Measurements from ENCODE around the gene PTPN6.
"Not testable (repeated sequence)": the region's sequence is repeated elsewhere in the genome, so short reads cannot be mapped to it uniquely, and the experiment has no call there.

PTPN6 gene

DNA sequence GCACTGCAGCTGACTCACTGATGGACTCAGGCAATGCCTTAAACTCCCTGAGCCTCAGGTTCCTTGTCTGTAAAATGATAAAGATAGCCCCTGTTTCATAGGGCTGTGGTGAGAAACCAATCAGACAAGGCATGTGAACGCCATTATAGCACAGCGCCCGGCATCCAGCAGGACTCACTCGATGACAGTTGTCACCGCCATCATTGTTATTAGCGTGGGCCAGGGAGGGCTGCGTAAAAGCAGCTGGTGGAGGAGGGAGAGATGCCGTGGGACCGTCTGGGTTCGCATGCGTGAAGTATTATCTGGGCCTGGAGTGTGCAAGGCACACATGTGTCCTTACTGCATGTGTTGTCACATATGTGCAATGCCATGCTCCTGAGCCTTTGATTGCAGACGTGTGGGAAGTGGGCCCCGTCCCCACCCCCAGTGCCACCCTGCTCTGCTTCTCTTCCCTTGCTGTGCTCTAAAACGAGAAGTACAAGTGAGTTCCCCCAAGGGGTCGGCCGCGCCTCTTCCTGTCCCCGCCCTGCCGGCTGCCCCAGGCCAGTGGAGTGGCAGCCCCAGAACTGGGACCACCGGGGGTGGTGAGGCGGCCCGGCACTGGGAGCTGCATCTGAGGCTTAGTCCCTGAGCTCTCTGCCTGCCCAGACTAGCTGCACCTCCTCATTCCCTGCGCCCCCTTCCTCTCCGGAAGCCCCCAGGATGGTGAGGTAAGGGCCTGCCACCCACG is at the start of gene PTPN6:
Gene PTPN6, plus strand, starts transcription at position 546 of the 730 bp plus-strand sequence. Its CDS starts 157 bp downstream, at position 703.
- no peak for FAIRE-seq

GRCh38 chr12:6902448-6902847 is 48.7 kb upstream of the PTPN6 start:
- no peak for FAIRE-seq

DNA sequence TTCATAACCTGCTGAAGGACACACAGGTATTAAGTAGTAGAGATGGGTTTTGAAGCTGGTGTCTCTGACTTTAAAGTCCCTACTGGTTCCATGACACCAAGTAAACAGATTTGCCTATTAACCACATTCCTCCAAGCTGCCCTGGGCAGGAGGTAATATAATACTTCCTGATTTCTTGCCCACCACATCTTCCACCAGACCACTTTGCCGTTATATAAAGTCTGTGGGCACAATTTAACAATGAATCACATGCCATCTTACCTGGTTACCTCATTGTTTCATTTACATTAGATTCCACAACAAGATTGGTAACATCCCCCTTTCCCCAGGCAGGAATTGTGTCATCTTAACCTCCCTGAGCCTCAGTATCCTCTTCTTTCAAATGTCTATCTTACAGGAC is 47.4 kb upstream of the PTPN6 start:
- no peak for FAIRE-seq

GRCh38 chr12:6904280-6905276 is 46.6 kb upstream of the PTPN6 start, which contains the start of gene LRRC23:
TSS of gene LRRC23 (plus strand) at chr12:6904822. CDS start at chr12:6905634, 812 bp downstream.
- FAIRE-seq, result peak; percentile 74

- no peak for FAIRE-seq
Observed at GRCh38 chr12:6905414-6906040, 45.6 kb upstream of the PTPN6 start.

DNA sequence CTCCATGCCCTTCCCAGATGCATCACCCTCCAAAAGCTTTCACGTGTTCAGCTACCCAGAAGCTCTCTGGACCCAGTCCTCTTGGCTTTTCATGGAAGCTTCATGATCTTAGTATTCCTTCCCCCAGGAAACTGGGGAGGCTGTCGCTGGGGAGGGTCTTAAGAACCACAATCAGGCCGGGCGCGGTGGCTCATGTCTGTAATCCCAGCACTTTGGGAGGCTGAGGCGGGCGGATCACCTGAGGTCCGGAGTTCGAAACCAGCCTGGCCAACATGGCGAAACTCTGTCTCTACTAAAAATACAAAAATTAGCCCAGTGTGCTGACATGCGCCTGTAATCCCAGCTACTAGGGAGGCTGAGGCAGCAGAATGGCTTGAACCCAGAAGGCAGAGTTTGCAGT is 43.0 kb upstream of the PTPN6 start:
- FAIRE-seq, result not testable (repeated sequence)

- FAIRE-seq, result no peak
Observed at GRCh38 chr12:6909421-6910145, 41.6 kb upstream of the PTPN6 start.

GRCh38 chr12:6912164-6912935 is 38.8 kb upstream of the PTPN6 start:
- no peak for FAIRE-seq

GRCh38 chr12:6914246-6914946 is 36.8 kb upstream of the PTPN6 start, which contains the start of gene ENO2:
TSS of gene ENO2 (plus strand) at chr12:6914580. CDS start at chr12:6915833, 1,253 bp downstream.
- FAIRE-seq, result no peak

- FAIRE-seq, result no peak
Observed at GRCh38 chr12:6914947-6915788, 36.0 kb upstream of the PTPN6 start.

DNA sequence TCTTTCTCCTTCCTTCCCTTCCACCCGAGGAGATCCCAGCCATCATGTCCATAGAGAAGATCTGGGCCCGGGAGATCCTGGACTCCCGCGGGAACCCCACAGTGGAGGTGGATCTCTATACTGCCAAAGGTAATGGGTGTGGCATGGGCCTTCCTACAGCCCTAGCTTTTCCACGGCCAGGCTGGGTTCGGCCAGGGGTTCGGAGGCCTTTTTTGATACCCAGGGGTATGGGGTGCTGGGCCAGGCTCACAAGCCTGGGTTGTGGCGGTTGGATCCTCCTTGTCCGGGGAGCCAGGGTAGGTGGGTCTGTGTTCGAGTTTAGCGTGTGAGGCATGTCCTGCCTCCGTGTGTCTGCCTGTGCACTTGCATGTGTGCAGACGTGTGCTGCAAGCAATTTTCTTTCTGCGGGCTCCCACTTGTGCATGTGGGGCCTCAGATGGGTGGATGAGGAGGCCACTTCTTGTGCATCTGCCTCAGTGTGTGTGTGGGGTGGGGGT is 35.3 kb upstream of the PTPN6 start:
- FAIRE-seq, result no peak

DNA sequence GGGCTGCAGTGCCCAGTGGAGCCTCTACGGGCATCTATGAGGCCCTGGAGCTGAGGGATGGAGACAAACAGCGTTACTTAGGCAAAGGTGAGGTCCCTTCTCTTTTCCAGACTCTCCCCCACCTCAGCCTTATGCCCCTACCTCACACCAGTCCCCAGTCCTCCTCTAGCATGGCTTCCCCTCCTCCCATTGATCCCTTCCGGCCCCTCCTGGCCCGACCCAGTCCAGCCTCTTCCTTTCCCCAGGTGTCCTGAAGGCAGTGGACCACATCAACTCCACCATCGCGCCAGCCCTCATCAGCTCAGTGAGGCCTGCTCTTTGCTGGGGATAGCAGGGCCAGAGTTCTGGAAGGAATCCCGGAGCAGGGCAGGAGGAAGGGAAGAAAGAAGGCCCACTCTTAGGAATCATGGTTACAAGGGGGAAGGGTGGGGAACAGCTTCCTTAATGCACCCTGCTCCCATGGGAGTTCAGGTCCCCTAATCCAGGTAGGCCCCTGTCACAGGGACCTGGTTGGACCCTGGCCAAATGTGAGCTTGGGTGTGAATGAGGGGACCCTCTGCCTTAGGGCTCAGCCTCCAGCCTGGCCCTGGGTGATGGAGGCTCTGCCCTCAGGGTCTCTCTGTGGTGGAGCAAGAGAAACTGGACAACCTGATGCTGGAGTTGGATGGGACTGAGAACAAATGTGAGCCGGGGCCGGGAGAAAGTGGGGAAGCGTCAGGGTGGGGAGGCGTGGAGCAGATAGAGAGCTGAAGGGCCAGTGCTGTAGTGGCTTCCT is 34.5 kb upstream of the PTPN6 start:
- no peak for FAIRE-seq

GRCh38 chr12:6917491-6918231 is 33.5 kb upstream of the PTPN6 start:
- no peak for FAIRE-seq

DNA sequence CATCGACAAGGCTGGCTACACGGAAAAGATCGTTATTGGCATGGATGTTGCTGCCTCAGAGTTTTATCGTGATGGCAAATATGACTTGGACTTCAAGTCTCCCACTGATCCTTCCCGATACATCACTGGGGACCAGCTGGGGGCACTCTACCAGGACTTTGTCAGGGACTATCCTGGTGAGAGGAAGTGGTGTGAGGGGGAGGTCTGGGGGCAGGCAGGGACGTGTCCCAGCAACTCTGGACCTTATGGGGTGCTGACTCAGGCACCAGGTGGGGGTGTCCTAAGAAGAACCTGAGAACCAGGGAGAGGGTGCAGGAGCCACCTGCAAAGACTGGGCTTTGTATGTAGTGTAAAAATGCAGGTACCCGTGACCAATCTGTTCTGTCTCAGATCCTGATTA is 31.6 kb upstream of the PTPN6 start:
- no peak for FAIRE-seq

- no peak for FAIRE-seq
Observed at GRCh38 chr12:6921539-6921938, 29.6 kb upstream of the PTPN6 start.

DNA sequence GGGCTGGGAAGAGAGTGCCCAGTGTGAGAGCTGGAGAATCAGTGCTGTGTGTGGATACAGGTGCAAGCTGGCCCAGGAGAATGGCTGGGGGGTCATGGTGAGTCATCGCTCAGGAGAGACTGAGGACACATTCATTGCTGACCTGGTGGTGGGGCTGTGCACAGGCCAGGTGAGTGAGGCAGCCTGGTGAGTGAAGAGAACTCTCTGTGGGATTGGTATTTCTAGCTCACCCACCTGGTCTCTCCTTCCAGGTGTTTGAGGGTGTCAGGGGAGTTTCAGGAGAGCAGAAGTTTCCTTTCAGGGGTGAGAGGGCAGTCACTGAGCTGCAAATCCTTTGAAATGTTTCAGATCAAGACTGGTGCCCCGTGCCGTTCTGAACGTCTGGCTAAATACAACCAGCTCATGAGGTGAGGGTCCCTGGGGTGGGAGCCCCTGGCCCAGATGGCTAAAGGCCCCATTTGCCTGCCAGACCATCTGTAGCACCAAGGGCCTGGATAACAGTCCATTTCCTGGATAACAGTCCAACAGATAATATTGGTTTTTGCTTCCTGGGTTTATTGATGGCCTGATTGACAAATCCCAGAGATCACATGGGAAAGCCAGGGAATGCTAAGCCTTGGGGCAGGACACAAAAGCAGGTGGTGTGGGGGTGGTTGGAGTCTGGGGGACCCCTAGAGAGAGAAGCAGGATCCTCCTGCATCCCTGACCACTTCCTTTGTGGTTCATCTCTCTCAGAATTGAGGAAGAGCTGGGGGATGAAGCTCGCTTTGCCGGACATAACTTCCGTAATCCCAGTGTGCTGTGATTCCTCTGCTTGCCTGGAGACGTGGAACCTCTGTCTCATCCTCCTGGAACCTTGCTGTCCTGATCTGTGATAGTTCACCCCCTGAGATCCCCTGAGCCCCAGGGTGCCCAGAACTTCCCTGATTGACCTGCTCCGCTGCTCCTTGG is 28.9 kb upstream of the PTPN6 start:
- FAIRE-seq, result no peak

Data from colon (tissue), 2 donors.